GM23338 (cell line): ENCODE data around the gene AKNA. TPM values are rescaled to one million over a fixed set of nuclear protein-coding genes. Genes with fewer than 3 reads are reported as not detected.

Experiments
- ATAC-seq: fragments of 200-7000 bp; cut with Tn5 transposase; 3 replicates; pipeline ENCODE4 v1.9.1; 2020
- DNase-seq: peaks from one replicate; pipeline ENCODE4 v3.0.0-alpha.2; 2015; ENCODE audit warnings: low spot score
- H2AFZ ChIP-seq: fragments of 200-600 bp; sonication (generic); 2 replicates; pipeline ENCODE4 v1.8.0; 2016; ENCODE audit warnings: antibody characterized with exemption, mild to moderate bottlenecking, moderate library complexity
- H3F3A ChIP-seq: fragments of 200-600 bp; sonication (generic); replicated peaks from 2 replicates; pipeline ENCODE4 v1.8.0; 2017; ENCODE audit warnings: antibody characterized with exemption, mixed run types, low read depth
- H3K27ac ChIP-seq: fragments of 200-600 bp; sonication (generic); 2 replicates; pipeline ENCODE4 v1.6.1; 2016; ENCODE audit warnings: low read depth
- H3K27me3 ChIP-seq: fragments of 200-600 bp; sonication (generic); 2 replicates; pipeline ENCODE4 v1.8.0; 2016; ENCODE audit warnings: mild to moderate bottlenecking, mixed run types, moderate library complexity; ENCODE audit not compliant: insufficient read depth
- H3K36me3 ChIP-seq: fragments of 200-600 bp; sonication (generic); 2 replicates; pipeline ENCODE4 v1.8.0; 2016; ENCODE audit warnings: mild to moderate bottlenecking; ENCODE audit not compliant: insufficient read depth
- H3K4me1 ChIP-seq: fragments of 200-600 bp; sonication (generic); 2 replicates; pipeline ENCODE4 v1.8.0; 2016; ENCODE audit warnings: mild to moderate bottlenecking, moderate library complexity; ENCODE audit not compliant: insufficient read depth
- H3K4me2 ChIP-seq: fragments of 200-600 bp; sonication (generic); 2 replicates; pipeline ENCODE4 v1.7.1; 2017; ENCODE audit warnings: mixed run types
- H3K4me3 ChIP-seq: fragments of 200-600 bp; sonication (generic); 2 replicates; pipeline ENCODE4 v1.6.1; 2016; ENCODE audit warnings: mixed run types
- H3K79me2 ChIP-seq: fragments of 200-600 bp; sonication (generic); replicated peaks from 2 replicates; pipeline ENCODE4 v1.8.0; 2017; ENCODE audit warnings: mild to moderate bottlenecking; ENCODE audit not compliant: insufficient read depth
- H3K9me2 ChIP-seq: fragments of 200-600 bp; sonication (generic); 2 replicates; pipeline ENCODE4 v1.8.0; 2017; ENCODE audit not compliant: insufficient read depth
- H4K20me1 ChIP-seq: fragments of 200-600 bp; sonication (generic); replicated peaks from 2 replicates; pipeline ENCODE4 v1.8.0; 2017; ENCODE audit warnings: mild to moderate bottlenecking; ENCODE audit not compliant: insufficient read depth
- H3K27ac Mint-ChIP-seq: 2 replicates; pipeline ENCODE4 v1.8.0; 2020; ENCODE audit warnings: inconsistent platforms, mild to moderate bottlenecking, moderate library complexity, mixed read lengths
- H3K27me3 Mint-ChIP-seq: 3 replicates; pipeline ENCODE4 v1.8.0; 2022; ENCODE audit warnings: low read depth, mild to moderate bottlenecking, moderate library complexity, mixed read lengths, inconsistent platforms; ENCODE audit not compliant: insufficient read depth, poor library complexity
- H3K36me3 Mint-ChIP-seq: 3 replicates; pipeline ENCODE4 v1.8.0; 2021; ENCODE audit warnings: low read depth, mild to moderate bottlenecking, inconsistent platforms, moderate library complexity, mixed read lengths
- H3K4me1 Mint-ChIP-seq: 3 replicates; pipeline ENCODE4 v1.8.0; 2020; ENCODE audit warnings: mild to moderate bottlenecking, inconsistent platforms, mixed read lengths
- H3K4me3 Mint-ChIP-seq: 3 replicates; pipeline ENCODE4 v1.8.0; 2021; ENCODE audit warnings: moderate library complexity, mild to moderate bottlenecking, inconsistent platforms, mixed read lengths
- H3K9me3 Mint-ChIP-seq: 3 replicates; pipeline ENCODE4 v1.8.0; 2020; ENCODE audit warnings: moderate library complexity, mild to moderate bottlenecking, inconsistent platforms, mixed read lengths
- CREB1 ChIP-seq: fragments of 250-450 bp; sonication (Bioruptor Pico); IDR thresholded peaks from 2 replicates; pipeline ENCODE4 v1.5.0; 2020; ENCODE audit warnings: low read depth, mild to moderate bottlenecking, moderate library complexity
- EZH2 ChIP-seq: fragments of 200-600 bp; sonication (generic); IDR thresholded peaks from one replicate; pipeline ENCODE4 v1.8.0; 2017; ENCODE audit warnings: antibody characterized with exemption, mild to moderate bottlenecking, low read depth; ENCODE audit not compliant: unreplicated experiment
- JUNB ChIP-seq: IDR thresholded peaks from one replicate; pipeline ENCODE4 v1.6.1; 2016; ENCODE audit warnings: antibody characterized with exemption; ENCODE audit not compliant: unreplicated experiment
- NANOG ChIP-seq: IDR thresholded peaks from 2 replicates; pipeline ENCODE4 v1.6.1; 2016; ENCODE audit warnings: antibody characterized with exemption, borderline replicate concordance
- POLR2AphosphoS5 ChIP-seq: IDR thresholded peaks from 2 replicates; pipeline ENCODE4 v1.6.1; 2016; ENCODE audit warnings: antibody characterized with exemption, low read depth
- STAT1 ChIP-seq: IDR thresholded peaks from one replicate; pipeline ENCODE4 v1.6.1; 2016; ENCODE audit warnings: antibody characterized with exemption; ENCODE audit not compliant: unreplicated experiment
- ZNF114 ChIP-seq: fragments of 250-450 bp; sonication (Bioruptor Pico); IDR thresholded peaks from 2 replicates; pipeline ENCODE4 v1.5.0; 2020; ENCODE audit warnings: mild to moderate bottlenecking, moderate library complexity
- ZNF331 ChIP-seq: fragments of 250-450 bp; sonication (Bioruptor Pico); IDR thresholded peaks from 2 replicates; pipeline ENCODE4 v1.5.0; 2020; ENCODE audit warnings: low read depth, mild to moderate bottlenecking, moderate library complexity
- polyA plus RNA-seq: library from polyadenylated mRNA; unstranded; fragments of >200 nt; fragmentation: Nextera tagmentation; extraction: Ambion mirVana; gene quantifications from 2 replicates; pipeline ENCODE4 v1.2.1, GENCODE V29; 2016
- total RNA-seq: library from RNA; depleted of rRNA; stranded (reverse); fragments of >200 nt; shearing (Covaris generic); gene quantifications from 2 replicates; pipeline ENCODE4 v1.2.3, GENCODE V29; 2014
- TF ChIP-seq, protein P1 (sequence below): IDR thresholded peaks from 2 replicates; pipeline ENCODE4 v1.6.1; 2016; ENCODE audit warnings: antibody characterized with exemption
- TF ChIP-seq, protein P2 (sequence below): IDR thresholded peaks from one replicate; pipeline ENCODE4 v1.6.1; 2018; ENCODE audit warnings: antibody characterized with exemption; ENCODE audit not compliant: unreplicated experiment
- TF ChIP-seq, protein P3 (sequence below), 2 experiments: fragments of 200-600 bp in 1 of 2; sonication (generic) in 1 of 2; conservative IDR thresholded peaks; 2 replicates each; pipeline versions ENCODE4 v1.5.1 to v1.6.1; 2016 to 2017; ENCODE audit warnings: antibody characterized with exemption in 2 of 2, low read depth in 2 of 2, mild to moderate bottlenecking in 2 of 2, moderate library complexity in 1 of 2
- TF ChIP-seq, protein P4 (sequence below): fragments of 250-450 bp; sonication (Bioruptor Pico); IDR thresholded peaks from 2 replicates; pipeline ENCODE4 v1.5.0; 2020; ENCODE audit warnings: mild to moderate bottlenecking, moderate library complexity

Gene AKNA
- total and polyA plus RNA-seq, 2 experiments from 2014 or later, result 9.0 to 28.1 TPM

DNA sequence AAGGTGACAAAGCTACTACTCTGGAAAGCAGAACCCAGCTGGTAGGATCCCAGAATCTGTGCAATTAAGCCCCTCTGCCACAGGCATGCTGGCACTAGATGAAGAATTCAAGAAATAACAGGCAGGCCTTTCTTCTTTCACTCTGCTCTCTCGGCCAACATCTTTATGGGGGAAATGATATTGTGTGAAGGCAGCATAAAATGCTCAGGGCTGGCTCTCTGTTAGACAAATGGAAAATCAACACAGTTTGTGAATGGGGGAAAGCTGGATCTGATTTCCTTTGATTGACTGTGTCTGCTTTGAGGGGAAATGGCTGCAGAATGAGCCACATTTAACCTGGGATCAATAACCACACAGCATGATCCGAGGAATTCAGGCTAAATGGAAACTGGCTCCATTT lies 29.1 kb upstream of the AKNA start (continued):
- TF ChIP-seq JUNB, result no peak
- TF ChIP-seq, protein P1, sequence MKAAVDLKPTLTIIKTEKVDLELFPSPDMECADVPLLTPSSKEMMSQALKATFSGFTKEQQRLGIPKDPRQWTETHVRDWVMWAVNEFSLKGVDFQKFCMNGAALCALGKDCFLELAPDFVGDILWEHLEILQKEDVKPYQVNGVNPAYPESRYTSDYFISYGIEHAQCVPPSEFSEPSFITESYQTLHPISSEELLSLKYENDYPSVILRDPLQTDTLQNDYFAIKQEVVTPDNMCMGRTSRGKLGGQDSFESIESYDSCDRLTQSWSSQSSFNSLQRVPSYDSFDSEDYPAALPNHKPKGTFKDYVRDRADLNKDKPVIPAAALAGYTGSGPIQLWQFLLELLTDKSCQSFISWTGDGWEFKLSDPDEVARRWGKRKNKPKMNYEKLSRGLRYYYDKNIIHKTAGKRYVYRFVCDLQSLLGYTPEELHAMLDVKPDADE, result no peak

DNA sequence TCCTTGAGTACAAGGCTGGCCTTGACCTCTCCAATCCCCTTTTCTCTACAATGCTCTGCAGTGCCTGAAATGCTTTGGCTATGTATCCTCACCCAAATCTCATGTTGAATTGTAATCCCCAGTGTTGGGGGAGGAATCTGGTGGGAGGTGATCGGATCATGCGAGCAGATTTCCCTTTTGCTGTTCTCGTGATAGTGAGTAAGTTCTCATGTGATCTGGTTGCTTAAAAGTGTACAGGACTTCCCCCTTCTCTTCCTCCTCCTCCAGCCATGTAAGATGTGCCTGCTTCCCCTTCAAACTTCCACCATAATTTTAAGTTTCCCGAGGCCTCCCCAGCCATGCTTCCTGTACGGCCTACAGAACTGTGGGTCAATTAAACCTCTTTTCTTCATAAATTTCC lies 28.5 kb upstream of the AKNA start:
- peaks cover 13% of the 10 kb centered on the region for H3K27me3 Mint-ChIP-seq
- H3K4me1 ChIP-seq, result 0 out of 2 replicates have a peak, but pooled peaks cover 8% of the 10 kb centered on the region
- DNase-seq, result no peak
- no peak overlapping the region for H3K27ac Mint-ChIP-seq
- H2AFZ ChIP-seq, result no peak overlapping the region
- H3K36me3 ChIP-seq, result no peaks in the 10 kb centered on the region
- H3K4me2 ChIP-seq, result no peak overlapping the region
- H3K36me3 Mint-ChIP-seq, result no peaks in the 10 kb centered on the region; the same call in 2 of the 3 replicates
- ATAC-seq, result no peak
- H4K20me1 ChIP-seq, result no peaks in the 10 kb centered on the region
- H3F3A ChIP-seq, result no peaks in the 10 kb centered on the region
- H3K4me3 ChIP-seq, result no peak overlapping the region
- no peaks in the 10 kb centered on the region for H3K27me3 ChIP-seq
- H3K4me3 Mint-ChIP-seq, result no peak overlapping the region
- H3K4me1 Mint-ChIP-seq, result peaks cover 21% of the 10 kb centered on the region
- no peaks in the 10 kb centered on the region for H3K9me2 ChIP-seq
- H3K9me3 Mint-ChIP-seq, result no peaks in the 10 kb centered on the region
- no peaks in the 10 kb centered on the region for H3K79me2 ChIP-seq
- H3K27ac ChIP-seq, result no peak overlapping the region
- TF ChIP-seq, protein P2, sequence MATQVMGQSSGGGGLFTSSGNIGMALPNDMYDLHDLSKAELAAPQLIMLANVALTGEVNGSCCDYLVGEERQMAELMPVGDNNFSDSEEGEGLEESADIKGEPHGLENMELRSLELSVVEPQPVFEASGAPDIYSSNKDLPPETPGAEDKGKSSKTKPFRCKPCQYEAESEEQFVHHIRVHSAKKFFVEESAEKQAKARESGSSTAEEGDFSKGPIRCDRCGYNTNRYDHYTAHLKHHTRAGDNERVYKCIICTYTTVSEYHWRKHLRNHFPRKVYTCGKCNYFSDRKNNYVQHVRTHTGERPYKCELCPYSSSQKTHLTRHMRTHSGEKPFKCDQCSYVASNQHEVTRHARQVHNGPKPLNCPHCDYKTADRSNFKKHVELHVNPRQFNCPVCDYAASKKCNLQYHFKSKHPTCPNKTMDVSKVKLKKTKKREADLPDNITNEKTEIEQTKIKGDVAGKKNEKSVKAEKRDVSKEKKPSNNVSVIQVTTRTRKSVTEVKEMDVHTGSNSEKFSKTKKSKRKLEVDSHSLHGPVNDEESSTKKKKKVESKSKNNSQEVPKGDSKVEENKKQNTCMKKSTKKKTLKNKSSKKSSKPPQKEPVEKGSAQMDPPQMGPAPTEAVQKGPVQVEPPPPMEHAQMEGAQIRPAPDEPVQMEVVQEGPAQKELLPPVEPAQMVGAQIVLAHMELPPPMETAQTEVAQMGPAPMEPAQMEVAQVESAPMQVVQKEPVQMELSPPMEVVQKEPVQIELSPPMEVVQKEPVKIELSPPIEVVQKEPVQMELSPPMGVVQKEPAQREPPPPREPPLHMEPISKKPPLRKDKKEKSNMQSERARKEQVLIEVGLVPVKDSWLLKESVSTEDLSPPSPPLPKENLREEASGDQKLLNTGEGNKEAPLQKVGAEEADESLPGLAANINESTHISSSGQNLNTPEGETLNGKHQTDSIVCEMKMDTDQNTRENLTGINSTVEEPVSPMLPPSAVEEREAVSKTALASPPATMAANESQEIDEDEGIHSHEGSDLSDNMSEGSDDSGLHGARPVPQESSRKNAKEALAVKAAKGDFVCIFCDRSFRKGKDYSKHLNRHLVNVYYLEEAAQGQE, result no peak
- TF ChIP-seq, protein P3, sequence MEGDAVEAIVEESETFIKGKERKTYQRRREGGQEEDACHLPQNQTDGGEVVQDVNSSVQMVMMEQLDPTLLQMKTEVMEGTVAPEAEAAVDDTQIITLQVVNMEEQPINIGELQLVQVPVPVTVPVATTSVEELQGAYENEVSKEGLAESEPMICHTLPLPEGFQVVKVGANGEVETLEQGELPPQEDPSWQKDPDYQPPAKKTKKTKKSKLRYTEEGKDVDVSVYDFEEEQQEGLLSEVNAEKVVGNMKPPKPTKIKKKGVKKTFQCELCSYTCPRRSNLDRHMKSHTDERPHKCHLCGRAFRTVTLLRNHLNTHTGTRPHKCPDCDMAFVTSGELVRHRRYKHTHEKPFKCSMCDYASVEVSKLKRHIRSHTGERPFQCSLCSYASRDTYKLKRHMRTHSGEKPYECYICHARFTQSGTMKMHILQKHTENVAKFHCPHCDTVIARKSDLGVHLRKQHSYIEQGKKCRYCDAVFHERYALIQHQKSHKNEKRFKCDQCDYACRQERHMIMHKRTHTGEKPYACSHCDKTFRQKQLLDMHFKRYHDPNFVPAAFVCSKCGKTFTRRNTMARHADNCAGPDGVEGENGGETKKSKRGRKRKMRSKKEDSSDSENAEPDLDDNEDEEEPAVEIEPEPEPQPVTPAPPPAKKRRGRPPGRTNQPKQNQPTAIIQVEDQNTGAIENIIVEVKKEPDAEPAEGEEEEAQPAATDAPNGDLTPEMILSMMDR (conservative IDR thresholded peaks at IDR 0.05; ENCODE audit: low read depth in 2 of 2), result no peak
- TF ChIP-seq POLR2AphosphoS5 (no peak), JUNB (no peak), ZNF331 (no peak), CREB1 (CRISPR knock-in tag) (no peak), NANOG (no peak), EZH2 (no peak), ZNF114 (no peak), STAT1 (no peak)
- TF ChIP-seq, protein P1, result no peak
- TF ChIP-seq, protein P4, sequence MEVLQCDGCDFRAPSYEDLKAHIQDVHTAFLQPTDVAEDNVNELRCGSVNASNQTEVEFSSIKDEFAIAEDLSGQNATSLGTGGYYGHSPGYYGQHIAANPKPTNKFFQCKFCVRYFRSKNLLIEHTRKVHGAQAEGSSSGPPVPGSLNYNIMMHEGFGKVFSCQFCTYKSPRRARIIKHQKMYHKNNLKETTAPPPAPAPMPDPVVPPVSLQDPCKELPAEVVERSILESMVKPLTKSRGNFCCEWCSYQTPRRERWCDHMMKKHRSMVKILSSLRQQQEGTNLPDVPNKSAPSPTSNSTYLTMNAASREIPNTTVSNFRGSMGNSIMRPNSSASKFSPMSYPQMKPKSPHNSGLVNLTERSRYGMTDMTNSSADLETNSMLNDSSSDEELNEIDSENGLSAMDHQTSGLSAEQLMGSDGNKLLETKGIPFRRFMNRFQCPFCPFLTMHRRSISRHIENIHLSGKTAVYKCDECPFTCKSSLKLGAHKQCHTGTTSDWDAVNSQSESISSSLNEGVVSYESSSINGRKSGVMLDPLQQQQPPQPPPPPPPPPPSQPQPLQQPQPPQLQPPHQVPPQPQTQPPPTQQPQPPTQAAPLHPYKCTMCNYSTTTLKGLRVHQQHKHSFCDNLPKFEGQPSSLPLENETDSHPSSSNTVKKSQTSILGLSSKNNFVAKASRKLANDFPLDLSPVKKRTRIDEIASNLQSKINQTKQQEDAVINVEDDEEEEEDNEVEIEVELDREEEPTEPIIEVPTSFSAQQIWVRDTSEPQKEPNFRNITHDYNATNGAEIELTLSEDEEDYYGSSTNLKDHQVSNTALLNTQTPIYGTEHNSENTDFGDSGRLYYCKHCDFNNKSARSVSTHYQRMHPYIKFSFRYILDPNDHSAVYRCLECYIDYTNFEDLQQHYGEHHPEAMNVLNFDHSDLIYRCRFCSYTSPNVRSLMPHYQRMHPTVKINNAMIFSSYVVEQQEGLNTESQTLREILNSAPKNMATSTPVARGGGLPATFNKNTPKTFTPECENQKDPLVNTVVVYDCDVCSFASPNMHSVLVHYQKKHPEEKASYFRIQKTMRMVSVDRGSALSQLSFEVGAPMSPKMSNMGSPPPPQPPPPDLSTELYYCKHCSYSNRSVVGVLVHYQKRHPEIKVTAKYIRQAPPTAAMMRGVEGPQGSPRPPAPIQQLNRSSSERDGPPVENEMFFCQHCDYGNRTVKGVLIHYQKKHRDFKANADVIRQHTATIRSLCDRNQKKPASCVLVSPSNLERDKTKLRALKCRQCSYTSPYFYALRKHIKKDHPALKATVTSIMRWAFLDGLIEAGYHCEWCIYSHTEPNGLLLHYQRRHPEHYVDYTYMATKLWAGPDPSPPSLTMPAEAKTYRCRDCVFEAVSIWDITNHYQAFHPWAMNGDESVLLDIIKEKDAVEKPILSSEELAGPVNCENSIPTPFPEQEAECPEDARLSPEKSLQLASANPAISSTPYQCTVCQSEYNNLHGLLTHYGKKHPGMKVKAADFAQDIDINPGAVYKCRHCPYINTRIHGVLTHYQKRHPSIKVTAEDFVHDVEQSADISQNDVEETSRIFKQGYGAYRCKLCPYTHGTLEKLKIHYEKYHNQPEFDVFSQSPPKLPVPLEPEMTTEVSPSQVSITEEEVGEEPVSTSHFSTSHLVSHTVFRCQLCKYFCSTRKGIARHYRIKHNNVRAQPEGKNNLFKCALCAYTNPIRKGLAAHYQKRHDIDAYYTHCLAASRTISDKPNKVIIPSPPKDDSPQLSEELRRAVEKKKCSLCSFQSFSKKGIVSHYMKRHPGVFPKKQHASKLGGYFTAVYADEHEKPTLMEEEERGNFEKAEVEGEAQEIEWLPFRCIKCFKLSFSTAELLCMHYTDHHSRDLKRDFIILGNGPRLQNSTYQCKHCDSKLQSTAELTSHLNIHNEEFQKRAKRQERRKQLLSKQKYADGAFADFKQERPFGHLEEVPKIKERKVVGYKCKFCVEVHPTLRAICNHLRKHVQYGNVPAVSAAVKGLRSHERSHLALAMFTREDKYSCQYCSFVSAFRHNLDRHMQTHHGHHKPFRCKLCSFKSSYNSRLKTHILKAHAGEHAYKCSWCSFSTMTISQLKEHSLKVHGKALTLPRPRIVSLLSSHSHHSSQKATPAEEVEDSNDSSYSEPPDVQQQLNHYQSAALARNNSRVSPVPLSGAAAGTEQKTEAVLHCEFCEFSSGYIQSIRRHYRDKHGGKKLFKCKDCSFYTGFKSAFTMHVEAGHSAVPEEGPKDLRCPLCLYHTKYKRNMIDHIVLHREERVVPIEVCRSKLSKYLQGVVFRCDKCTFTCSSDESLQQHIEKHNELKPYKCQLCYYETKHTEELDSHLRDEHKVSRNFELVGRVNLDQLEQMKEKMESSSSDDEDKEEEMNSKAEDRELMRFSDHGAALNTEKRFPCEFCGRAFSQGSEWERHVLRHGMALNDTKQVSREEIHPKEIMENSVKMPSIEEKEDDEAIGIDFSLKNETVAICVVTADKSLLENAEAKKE (CRISPR knock-in tag), result no peak
